ENCODE data around the gene WDR20.

DNA sequence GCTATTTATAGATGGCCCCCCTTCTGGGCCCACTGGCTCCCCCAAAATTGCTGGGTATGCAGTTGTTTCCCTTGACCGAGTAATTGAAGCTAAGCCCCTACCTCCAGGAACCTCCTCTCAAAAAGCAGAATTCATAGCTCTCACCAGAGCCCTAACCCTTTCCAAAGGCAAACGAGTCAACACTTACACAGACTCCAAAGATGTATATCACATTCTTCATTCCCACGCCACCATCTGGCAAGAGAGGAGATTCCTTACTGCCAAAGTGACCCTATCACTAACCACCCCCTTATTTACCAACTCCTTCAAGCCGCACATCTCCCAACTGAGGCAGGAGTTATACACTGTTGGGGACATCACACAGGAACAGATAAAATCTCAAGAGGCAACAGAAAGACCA, 98.4 kb downstream of the WDR20 start:
- TF ChIP-seq RAD21 (IDR thresholded peaks at IDR 0.05; ENCODE audit: low read depth) (no peak), NFIC (IDR thresholded peaks at IDR 0.05) (no peak), EP300 (IDR thresholded peaks at IDR 0.05; ENCODE audit: borderline replicate concordance) (no peak), YY1 (IDR thresholded peaks at IDR 0.05; ENCODE audit: low read depth) (no peak), FOXM1 (IDR thresholded peaks at IDR 0.05; ENCODE audit: borderline replicate concordance, low read depth) (no peak), CEBPB (IDR thresholded peaks at IDR 0.05) (no peak), CREB1 (IDR thresholded peaks at IDR 0.05; ENCODE audit: low read depth) (no peak)
- TF ChIP-seq, protein P1, sequence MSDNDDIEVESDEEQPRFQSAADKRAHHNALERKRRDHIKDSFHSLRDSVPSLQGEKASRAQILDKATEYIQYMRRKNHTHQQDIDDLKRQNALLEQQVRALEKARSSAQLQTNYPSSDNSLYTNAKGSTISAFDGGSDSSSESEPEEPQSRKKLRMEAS (IDR thresholded peaks at IDR 0.05): no peak
- TF ChIP-seq, protein P2, sequence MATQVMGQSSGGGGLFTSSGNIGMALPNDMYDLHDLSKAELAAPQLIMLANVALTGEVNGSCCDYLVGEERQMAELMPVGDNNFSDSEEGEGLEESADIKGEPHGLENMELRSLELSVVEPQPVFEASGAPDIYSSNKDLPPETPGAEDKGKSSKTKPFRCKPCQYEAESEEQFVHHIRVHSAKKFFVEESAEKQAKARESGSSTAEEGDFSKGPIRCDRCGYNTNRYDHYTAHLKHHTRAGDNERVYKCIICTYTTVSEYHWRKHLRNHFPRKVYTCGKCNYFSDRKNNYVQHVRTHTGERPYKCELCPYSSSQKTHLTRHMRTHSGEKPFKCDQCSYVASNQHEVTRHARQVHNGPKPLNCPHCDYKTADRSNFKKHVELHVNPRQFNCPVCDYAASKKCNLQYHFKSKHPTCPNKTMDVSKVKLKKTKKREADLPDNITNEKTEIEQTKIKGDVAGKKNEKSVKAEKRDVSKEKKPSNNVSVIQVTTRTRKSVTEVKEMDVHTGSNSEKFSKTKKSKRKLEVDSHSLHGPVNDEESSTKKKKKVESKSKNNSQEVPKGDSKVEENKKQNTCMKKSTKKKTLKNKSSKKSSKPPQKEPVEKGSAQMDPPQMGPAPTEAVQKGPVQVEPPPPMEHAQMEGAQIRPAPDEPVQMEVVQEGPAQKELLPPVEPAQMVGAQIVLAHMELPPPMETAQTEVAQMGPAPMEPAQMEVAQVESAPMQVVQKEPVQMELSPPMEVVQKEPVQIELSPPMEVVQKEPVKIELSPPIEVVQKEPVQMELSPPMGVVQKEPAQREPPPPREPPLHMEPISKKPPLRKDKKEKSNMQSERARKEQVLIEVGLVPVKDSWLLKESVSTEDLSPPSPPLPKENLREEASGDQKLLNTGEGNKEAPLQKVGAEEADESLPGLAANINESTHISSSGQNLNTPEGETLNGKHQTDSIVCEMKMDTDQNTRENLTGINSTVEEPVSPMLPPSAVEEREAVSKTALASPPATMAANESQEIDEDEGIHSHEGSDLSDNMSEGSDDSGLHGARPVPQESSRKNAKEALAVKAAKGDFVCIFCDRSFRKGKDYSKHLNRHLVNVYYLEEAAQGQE (IDR thresholded peaks at IDR 0.05; ENCODE audit: low read depth): no peak

All from Ishikawa (cell line).